ENCODE data around the gene SPATS2L.

SPATS2L gene

GRCh38 chr2:200449149-200449548 is 142.7 kb downstream of the SPATS2L start:
- DNase-seq, result no peak

GRCh38 chr2:200450288-200450687 is 143.8 kb downstream of the SPATS2L start:
- DNase-seq, result no peak

DNA sequence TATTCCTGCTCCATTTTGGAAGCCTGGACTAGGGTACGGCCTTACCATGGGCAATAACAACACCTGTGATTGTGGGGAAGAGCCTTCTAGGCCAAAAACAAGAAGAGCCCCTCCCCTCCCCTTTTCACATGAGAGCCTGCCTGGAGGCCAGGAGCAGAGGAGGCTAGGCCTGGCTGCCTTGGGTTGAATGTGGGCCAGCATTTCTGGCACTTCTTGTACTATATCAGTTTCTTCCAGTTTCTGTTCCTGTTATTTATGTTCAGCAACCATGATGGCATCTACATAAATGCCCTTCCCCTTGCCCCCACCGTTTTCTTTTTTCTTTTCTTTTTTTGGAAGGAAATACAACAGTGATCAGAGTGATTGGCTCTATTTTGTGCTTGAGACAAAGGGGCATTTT is 145.0 kb downstream of the SPATS2L start:
- no peak for DNase-seq

DNA sequence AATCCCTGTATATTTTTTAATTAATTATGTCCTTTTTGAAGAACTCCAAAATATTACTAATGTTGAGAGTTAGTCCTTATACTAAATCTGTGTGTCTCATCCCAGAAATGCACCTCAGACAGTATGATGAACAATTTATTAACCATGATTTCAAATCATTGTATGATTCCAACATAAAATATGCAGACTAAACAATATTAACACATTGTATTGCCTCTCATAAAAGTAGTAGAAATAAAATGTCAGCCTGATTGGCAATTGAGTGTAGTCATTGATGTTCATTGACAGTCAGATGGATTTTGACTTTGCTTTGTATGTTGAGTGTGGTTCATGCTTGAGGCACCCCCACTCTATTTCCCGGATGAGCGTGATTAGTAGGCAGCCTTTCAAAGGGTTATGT is 145.9 kb downstream of the SPATS2L start:
- DNase-seq, result no peak

DNA sequence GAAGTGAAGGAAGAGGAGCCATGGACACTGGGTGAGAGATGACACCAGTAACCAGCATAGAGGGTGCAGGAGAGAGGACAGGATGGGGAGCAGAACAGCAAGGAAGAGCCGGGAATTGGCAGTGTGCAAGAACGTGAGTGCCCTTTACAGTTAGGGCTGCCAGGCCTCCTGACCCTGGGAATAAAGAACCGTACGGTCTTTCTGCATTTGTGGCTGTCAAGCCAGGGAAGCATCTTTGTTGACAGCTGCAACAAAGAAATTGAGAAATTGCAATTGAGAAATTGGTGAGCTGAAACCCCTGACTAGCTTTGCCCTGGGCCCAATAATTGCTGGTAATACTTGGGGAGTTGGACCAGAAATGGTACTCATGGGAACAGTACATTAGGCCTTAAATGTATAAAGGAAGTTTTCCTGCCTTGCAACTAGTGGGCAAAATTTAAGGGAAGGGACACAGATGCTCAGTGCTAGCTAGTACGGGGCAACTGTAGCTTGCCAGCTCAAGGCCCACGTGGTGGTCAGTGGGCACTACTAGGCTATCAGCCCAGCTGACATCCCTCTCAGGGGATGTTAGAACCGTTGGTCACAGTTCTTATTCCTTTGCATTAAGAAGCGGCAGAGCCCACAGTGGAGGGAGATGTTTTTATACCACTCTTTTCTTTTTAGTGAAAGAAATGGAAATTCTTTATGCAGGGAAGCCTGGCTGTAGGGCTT is 146.8 kb downstream of the SPATS2L start:
- DNase-seq, result no peak

DNA sequence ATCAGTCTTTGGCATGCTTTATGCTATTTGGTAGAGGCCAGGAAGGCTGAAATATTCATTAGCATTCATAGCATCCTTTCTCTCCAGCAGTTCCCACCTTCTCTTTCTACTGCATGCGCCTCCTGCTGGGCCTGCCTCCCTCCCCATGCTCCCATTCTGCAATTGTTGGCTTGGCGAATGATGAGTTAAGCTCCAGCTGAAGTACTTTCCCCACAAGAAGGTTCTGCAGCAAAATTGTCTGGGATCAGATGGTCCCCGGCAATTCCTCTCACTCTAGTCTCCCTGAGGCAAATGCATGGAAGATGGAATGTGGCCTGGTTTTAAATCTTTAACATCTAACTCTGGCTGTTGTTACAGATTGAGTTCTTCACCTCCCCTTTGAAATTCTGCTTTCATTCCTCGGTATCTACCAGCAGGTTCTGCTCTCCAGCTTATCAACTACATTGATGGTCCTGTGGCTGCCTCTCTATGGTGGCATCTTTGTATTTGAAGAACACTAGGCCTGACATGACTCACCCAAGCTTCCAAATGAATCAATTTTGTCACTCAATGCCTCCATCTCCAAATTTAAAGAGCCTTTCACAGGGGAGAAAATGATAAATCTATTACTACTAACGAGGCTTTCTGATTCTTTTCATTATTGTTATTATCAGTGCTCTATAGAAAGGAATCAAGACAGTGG is 147.5 kb downstream of the SPATS2L start:
- no peak for DNase-seq

DNA sequence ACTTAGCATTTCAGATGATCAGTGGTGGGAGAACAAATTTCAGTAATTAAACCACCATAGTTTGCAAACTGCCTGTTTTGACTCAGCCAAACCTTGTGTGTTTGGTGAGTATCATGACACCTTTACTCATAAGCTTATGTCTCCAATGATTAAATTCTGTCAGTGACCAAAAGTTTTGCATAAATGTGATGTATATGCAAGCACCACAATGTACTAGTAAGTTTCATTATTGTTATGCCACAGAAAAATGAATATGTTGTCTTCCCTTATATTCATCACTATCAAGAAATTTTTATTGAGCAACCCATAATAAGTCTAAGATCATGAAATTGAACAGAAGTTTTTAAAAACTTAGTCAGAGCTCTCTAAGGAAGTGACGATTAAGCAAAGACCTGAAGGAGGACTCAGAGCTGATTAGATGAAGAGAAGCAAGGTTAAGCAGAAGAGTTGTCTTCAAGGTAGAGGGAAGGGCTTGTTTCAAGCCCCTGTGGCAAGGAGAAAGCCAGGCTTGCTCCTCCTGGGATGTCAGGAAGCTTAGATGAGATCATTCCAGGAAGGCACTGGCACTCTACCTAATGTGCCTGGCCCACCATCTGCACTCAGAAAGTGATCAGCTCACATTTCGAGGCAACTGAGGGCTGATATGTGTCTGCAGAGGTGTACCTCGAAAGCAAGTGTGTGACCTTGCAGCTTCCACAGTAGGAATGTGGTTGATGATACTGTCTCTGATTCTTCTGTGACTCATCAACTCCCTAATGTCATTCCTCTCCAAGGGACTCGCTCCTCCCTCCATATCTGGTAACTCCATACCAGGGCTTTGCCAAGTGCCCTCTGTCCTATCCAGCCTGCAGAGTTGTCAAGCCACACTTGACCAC is 148.7 kb downstream of the SPATS2L start:
- no peak for DNase-seq

GRCh38 chr2:200455958-200456421 is 149.5 kb downstream of the SPATS2L start:
- DNase-seq, result peak; percentile 10

DNA sequence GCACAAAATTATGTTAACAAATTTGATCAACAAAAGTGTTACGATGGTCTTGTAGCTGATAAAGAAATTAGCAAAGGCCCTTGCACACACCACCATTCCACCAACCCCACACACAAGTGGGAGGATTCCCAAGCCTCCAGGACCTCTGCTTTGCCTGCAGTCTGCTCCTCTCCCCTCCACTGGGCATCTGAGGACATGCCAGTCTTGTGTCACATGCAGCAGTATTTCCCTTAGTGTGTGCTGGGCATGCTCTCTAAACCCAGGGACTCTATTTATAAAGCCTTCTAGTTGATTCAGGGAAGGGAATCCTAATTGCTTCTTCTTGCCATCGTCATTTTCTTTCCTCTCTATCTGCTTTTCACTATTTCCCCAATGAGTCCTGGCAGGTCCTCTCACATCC is 150.1 kb downstream of the SPATS2L start:
- no peak for DNase-seq

DNA sequence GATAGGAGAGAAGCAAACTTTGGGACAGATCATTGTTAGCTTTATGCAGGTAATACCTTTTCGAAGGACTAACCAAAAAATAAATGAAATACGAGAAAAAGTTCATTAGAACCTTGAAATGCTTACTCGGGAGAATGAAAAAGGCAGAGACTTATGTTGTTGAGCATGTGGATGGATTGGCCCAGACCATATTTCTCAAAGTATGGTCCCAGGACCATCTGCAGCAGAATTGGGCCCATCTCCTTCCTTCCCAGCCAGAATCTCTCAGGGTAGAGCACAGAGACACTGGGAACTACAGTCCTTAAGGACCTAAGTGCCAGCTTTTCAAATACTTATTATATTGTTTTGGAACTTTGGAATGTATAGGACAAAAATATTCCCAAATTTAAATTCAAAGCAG is 152.6 kb downstream of the SPATS2L start:
- DNase-seq, result no peak

GRCh38 chr2:200461846-200462710 is 155.6 kb downstream of the SPATS2L start:
- DNase-seq, result no peak

GRCh38 chr2:200463452-200463851 is 157.0 kb downstream of the SPATS2L start:
- DNase-seq, result no peak

DNA sequence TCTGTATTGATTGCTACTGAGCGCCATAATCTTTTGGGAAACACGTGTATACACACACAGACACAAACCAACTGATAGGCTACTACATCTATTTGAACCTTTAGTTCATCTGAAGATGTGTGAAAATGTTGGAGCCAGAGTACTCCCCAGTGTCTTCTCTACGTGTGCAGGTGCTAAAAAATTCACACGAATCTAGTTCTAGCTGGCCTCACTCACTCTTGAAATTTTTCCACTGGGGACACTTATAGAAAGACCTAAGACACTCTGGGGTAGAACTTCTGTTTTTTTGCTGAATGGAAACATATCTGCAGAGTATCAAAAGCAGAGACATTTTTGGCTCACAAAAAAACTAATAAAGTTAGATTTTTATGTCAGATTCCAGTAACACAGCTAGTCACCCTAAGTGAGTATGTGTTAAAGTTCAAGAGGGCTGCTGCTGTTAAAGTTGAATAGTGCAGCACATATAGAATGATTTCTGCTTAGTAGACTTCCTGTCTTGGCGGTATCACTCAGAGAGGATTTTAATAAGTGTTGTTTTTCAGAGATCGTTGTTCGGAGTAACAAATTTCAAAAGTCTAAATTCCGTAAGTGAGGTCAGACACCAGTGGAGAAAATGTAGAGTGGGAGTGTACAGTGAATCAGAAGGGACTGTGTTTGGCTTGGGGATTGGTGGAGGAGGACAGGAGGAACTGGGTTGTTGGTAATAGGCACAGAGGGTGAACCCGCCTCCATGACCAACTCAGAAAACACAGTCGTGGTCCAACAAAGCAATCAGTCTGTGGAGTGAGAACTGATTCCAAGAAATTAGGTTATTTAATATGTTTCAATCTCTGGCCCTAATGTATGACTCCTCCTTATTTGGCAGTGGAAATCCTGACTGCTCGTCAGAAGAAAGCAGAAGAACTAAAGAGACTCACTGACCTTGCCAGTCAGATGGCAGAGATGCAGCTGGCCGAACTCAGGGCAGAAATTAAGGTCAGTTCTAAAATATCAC is 160.2 kb downstream of the SPATS2L start:
- DNase-seq, result peak; percentile 52

DNA sequence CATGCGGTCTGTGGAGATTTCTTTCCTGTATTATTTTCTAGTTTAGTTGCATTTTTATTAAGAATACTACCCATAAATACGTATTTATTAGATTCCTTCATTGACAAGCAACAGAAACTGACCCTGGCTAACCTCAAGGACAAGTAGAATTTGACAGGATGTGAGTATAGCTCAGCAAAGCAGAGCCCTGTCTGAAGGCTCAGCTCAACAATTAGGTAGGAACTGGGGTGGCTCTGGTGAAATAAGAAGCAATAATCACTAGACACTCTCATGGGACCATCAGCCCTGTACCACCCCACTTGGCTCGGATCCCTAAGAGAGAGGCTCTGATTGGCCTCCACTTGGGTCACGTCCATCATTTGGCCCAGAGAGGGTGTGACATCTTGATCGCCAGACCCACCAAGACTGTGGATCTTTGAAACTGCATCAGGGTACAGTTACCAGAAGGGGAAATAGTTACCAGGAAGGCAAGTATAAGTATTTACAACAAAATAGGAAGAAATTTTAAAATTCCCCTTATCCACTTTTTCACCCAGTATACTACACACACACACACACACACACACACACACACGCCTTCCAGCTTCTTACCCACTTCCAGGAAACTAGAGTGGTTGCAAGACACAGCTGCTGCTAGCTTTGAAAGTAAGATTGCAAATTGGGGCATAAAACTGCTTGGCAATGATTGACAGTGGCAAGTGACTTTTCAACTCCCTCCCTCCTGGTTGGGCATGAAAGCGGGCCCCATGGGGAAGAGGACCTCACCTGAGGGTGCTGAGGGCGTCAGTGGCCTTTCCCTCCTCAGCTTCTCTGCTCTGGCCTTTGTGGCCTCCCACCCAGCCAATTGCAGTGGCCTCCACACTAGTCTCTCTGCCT is 161.6 kb downstream of the SPATS2L start:
- peak; percentile 51 for DNase-seq

DNA sequence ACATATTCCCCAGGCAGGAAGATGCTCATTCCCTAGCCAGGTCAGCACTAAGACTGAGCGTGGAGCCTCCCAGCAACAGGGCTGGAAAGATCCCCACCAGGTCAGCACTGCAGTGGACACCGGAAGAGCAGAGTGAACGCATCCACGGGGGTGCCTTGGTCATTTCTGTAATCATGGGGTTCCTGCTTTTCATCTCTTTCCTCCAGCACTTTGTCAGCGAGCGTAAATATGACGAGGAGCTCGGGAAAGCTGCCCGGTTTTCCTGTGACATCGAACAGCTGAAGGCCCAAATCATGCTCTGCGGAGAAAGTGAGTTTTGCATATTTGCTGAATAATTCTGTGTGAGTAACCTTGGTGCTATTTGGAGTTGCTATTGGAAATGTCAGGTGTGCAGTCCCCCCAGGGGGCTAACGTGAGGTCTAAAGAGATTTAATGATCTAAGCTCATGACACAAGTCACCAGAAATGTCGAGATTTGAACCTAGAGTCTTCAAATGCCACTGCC is 163.3 kb downstream of the SPATS2L start:
- DNase-seq, result no peak

DNA sequence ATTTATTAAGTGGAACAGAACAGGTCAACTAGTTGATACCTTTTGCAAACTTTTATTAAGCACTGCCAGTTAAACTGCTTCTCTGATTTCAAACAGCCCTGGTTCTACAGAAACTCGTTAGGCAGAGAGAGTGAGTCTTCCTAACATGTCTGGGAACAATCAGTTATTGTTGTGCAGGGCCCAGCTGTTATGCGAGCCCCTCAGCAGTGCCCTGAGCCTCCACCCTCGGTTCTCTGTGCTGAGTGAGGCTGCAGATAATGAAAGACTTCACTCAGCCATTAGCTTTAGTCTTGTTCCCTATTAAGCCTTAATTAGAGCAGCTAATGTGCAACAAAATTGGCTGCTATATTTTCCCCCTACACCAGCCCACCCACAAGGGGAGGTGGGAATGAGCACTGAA is 163.7 kb downstream of the SPATS2L start:
- no peak for DNase-seq

DNA sequence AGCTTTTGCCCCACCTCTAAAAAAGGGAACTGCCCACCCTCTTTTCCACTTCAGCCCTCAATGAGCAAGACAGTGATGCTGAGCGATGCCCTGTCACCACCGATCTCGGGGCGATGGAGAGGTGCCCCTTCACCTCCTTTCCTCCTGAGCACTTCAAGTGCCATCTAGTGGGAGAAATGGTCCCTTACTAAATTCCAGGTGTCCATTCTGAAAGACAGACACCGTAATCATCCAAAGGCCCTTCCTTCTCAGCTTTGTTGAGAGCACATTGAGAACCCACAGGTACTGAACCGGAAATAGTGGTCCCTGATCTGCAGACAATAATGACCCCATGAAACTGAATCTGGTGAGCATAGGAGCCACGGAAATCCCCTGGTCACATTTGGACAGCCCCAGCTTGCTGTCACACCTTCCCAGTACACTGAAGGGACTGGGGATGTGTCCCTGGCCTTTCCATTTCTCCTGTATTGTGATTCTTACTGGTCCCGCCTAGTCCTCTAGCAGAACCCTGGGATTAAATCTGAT is 164.9 kb downstream of the SPATS2L start:
- DNase-seq, result peak; percentile 64

- no peak for DNase-seq
Observed at GRCh38 chr2:200471928-200472645, 165.6 kb downstream of the SPATS2L start.

DNA sequence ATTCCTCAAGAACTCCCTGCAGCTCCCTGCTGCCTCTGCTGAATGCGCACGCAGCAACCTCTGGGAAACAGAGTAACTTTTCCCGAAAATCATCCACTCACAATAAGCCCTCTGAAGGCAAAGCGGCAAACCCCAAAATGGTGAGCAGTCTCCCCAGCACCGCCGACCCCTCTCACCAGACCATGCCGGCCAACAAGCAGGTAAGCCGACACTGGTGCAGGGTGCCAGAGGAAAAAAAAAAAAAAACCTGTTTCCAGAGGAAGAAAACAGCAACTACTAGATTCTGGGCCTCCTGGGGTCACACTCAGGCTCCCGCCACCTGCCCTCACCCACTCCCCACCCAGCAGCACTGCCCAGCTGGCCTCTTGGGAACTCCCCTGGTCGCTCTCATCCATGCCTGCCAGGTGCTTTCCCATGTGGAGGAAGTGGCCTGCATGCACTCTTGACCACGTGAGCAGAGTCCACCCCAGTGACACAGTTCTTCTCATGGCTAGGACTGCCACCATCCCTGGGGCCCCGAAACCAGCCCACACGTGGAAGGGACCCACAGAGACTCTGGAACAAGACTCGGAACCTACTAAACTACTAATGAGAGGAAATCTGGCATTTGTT is 166.5 kb downstream of the SPATS2L start:
- DNase-seq, result no peak
